H1 (cell line): ENCODE results near the gene AQP10. TPM values are rescaled to one million over a fixed set of nuclear protein-coding genes. Genes with fewer than 3 reads are reported as not detected.

Experiments
- CTCF ChIA-PET: fragments of 300-600 bp; sonication (Branson Sonifier 250); formaldehyde crosslinking; loops from one replicate; lab custom pipeline; 2021; ENCODE audit not compliant: partially characterized antibody; lab: Charles Lee
- POLR2A ChIA-PET: fragments of 300-600 bp; sonication (Branson Sonifier 250); formaldehyde crosslinking; loops from one replicate; lab custom pipeline; 2021; ENCODE audit warnings: inconsistent platforms; ENCODE audit not compliant: partially characterized antibody; lab: Charles Lee
- DNase-seq, 2 experiments: peaks; one replicate each; pipeline versions ENCODE4 v3.0.0 to v3.0.0-alpha.2; 2010 to 2022; ENCODE audit warnings: low spot score in 2 of 2, low read depth in 1 of 2, mixed read lengths in 1 of 2
- FAIRE-seq: peaks from 2 replicates; lab custom pipeline; 2011; peaks lifted over from hg19 to GRCh38; lab: Jason Lieb, UNC
- H2AFZ ChIP-seq: 2 replicates; pipeline ENCODE4 v1.8.1; 2012; ENCODE audit warnings: low read length, inconsistent platforms
- H2AK5ac ChIP-seq: 2 replicates; pipeline ENCODE4 v1.6.1; 2013; ENCODE audit warnings: low read depth, low read length
- H2BK120ac ChIP-seq: replicated peaks from 2 replicates; pipeline ENCODE3; 2013; ENCODE audit warnings: low read depth, low read length, inconsistent platforms
- H2BK12ac ChIP-seq: 2 replicates; pipeline ENCODE4 v1.6.1; 2013; ENCODE audit warnings: low read depth, low read length
- H2BK15ac ChIP-seq: 2 replicates; pipeline ENCODE4 v1.6.1; 2013; ENCODE audit warnings: low read length
- H2BK20ac ChIP-seq: 2 replicates; pipeline ENCODE4 v1.6.1; 2013; ENCODE audit warnings: low read length
- H2BK5ac ChIP-seq: 2 replicates; pipeline ENCODE4 v1.6.1; 2013; ENCODE audit warnings: low read depth, low read length
- H3K14ac ChIP-seq: 2 replicates; pipeline ENCODE4 v1.6.1; 2013; ENCODE audit warnings: inconsistent platforms; ENCODE audit not compliant: insufficient read length
- H3K18ac ChIP-seq: 2 replicates; pipeline ENCODE4 v1.6.1; 2013; ENCODE audit warnings: low read length; ENCODE audit errors: extremely low read depth
- H3K23ac ChIP-seq: 2 replicates; pipeline ENCODE4 v1.6.1; 2013; ENCODE audit warnings: inconsistent platforms; ENCODE audit not compliant: insufficient read length
- H3K23me2 ChIP-seq: 2 replicates; pipeline ENCODE4 v1.6.1; 2013; ENCODE audit warnings: low read depth, low read length
- H3K27ac ChIP-seq: 2 replicates; pipeline ENCODE4 v1.6.1; 2011; ENCODE audit warnings: low read depth, low read length, inconsistent platforms
- H3K27me3 ChIP-seq, 4 experiments: replicated peaks in 1 of 4; 1 replicate in 1 of 4; 2 replicates in 3 of 4; pipeline versions ENCODE4 v1.6.1 to v1.8.1; 2011 to 2013; ENCODE audit warnings: low read length in 3 of 4, mild to moderate bottlenecking in 3 of 4, inconsistent platforms in 2 of 4, mixed read lengths in 2 of 4, moderate library complexity in 1 of 4; ENCODE audit not compliant: control insufficient read depth in 3 of 4, insufficient read depth in 3 of 4; ENCODE audit errors: extremely low read depth in 1 of 4
- H3K36me3 ChIP-seq, 4 experiments: 2 replicates each; pipeline versions ENCODE4 v1.6.1 to v1.8.1; 2011 to 2013; ENCODE audit warnings: mild to moderate bottlenecking in 4 of 4, low read length in 3 of 4, moderate library complexity in 2 of 4, control low read depth in 1 of 4, inconsistent platforms in 1 of 4; ENCODE audit not compliant: insufficient read depth in 4 of 4, control insufficient read depth in 2 of 4
- H3K4ac ChIP-seq: replicated peaks from 2 replicates; pipeline ENCODE3; 2013; ENCODE audit warnings: low read length, low read depth, mixed read lengths, inconsistent platforms; ENCODE audit not compliant: insufficient read length
- H3K4me1 ChIP-seq, 4 experiments: replicated peaks in 1 of 4; 1 replicate in 1 of 4; 2 replicates in 3 of 4; pipeline versions ENCODE4 v1.6.1 to v1.8.1; 2011 to 2013; ENCODE audit warnings: low read length in 3 of 4, inconsistent platforms in 2 of 4, mixed read lengths in 1 of 4; ENCODE audit not compliant: insufficient read depth in 4 of 4, control insufficient read depth in 3 of 4
- H3K4me2 ChIP-seq, 2 experiments: 2 replicates each; pipeline versions ENCODE4 v1.6.1 to v1.8.1; 2011 to 2013; ENCODE audit warnings: low read depth in 2 of 2, low read length in 2 of 2, control low read depth in 1 of 2, inconsistent platforms in 1 of 2, mild to moderate bottlenecking in 1 of 2; ENCODE audit not compliant: insufficient read depth in 1 of 2
- H3K4me3 ChIP-seq, 4 experiments: fragments of 200-600, 300-600 bp in 1 of 4; sonication (generic), shearing (Covaris generic), sonication (Bioruptor Twin) in 1 of 4; 2 replicates each; pipeline versions ENCODE4 v1.5.1 to v1.8.1; 2011 to 2016; ENCODE audit warnings: low read length in 4 of 4, low read depth in 3 of 4, control low read depth in 2 of 4, inconsistent platforms in 2 of 4, mild to moderate bottlenecking in 2 of 4, mixed read lengths in 1 of 4, moderate library complexity in 1 of 4; ENCODE audit not compliant: insufficient read depth in 2 of 4; ENCODE audit errors: extremely low read depth in 1 of 4
- H3K56ac ChIP-seq: replicated peaks from 2 replicates; pipeline ENCODE3; 2013; ENCODE audit warnings: low read depth, mild to moderate bottlenecking, mixed read lengths, low read length, inconsistent platforms; ENCODE audit not compliant: insufficient read length
- H3K79me1 ChIP-seq: 2 replicates; pipeline ENCODE4 v1.6.1; 2013; ENCODE audit warnings: low read depth, low read length, control low read depth
- H3K79me2 ChIP-seq, 2 experiments: 2 replicates each; pipeline versions ENCODE4 v1.6.1 to v1.8.1; 2012 to 2013; ENCODE audit warnings: low read length in 2 of 2, mild to moderate bottlenecking in 2 of 2, inconsistent platforms in 1 of 2; ENCODE audit not compliant: insufficient read depth in 2 of 2, control insufficient read depth in 1 of 2
- H3K9ac ChIP-seq, 4 experiments: replicated peaks in 1 of 4; 1 replicate in 1 of 4; 2 replicates in 3 of 4; pipeline versions ENCODE4 v1.6.1 to v1.8.1; 2011 to 2013; ENCODE audit warnings: low read depth in 3 of 4, low read length in 3 of 4, control low read depth in 2 of 4, mild to moderate bottlenecking in 2 of 4, moderate library complexity in 2 of 4, inconsistent platforms in 1 of 4; ENCODE audit errors: extremely low read depth in 1 of 4
- H3K9me3 ChIP-seq, 2 experiments: 2 replicates each; pipeline versions ENCODE4 v1.6.1 to v1.8.1; 2012 to 2013; ENCODE audit warnings: mild to moderate bottlenecking in 2 of 2, moderate library complexity in 2 of 2, control low read depth in 1 of 2, inconsistent platforms in 1 of 2, low read depth in 1 of 2, low read length in 1 of 2, mixed read lengths in 1 of 2; ENCODE audit not compliant: insufficient read depth in 2 of 2
- H4K20me1 ChIP-seq, 2 experiments: replicated peaks in 1 of 2; 2 replicates each; pipeline versions ENCODE3 to v1.8.1; 2011 to 2013; ENCODE audit warnings: inconsistent platforms in 2 of 2, low read length in 2 of 2, mild to moderate bottlenecking in 1 of 2; ENCODE audit not compliant: insufficient read depth in 2 of 2, control insufficient read depth in 1 of 2
- H4K5ac ChIP-seq: 2 replicates; pipeline ENCODE4 v1.6.1; 2013; ENCODE audit warnings: low read length, low read depth, mixed read lengths, inconsistent platforms; ENCODE audit not compliant: insufficient read length
- H4K8ac ChIP-seq: 2 replicates; pipeline ENCODE4 v1.8.0; 2013; ENCODE audit warnings: mild to moderate bottlenecking, moderate library complexity, low read length, inconsistent platforms; ENCODE audit not compliant: insufficient read depth; ENCODE audit errors: extremely low read depth
- H4K91ac ChIP-seq: replicated peaks from 2 replicates; pipeline ENCODE3; 2013; ENCODE audit warnings: low read length, mixed read lengths, inconsistent platforms; ENCODE audit not compliant: insufficient read length
- ATF3 ChIP-seq: IDR thresholded peaks from 2 replicates; pipeline ENCODE4 v1.6.1; 2011; ENCODE audit warnings: low read depth, mild to moderate bottlenecking, low read length; ENCODE audit not compliant: insufficient read depth
- GABPA ChIP-seq: IDR thresholded peaks from 2 replicates; pipeline ENCODE4 v1.6.1; 2011; ENCODE audit warnings: mild to moderate bottlenecking, low read length, moderate library complexity, borderline replicate concordance; ENCODE audit not compliant: insufficient read depth
- KDM4A ChIP-seq: IDR thresholded peaks from one replicate; pipeline ENCODE4 v1.7.1; 2012; ENCODE audit warnings: low read depth, mild to moderate bottlenecking, moderate library complexity, low read length, inconsistent platforms; ENCODE audit not compliant: severe bottlenecking
- KDM5A ChIP-seq: fragments of 200-600 bp; IDR thresholded peaks from 2 replicates; pipeline ENCODE4 v1.7.1; 2012; ENCODE audit warnings: mild to moderate bottlenecking, low read length, inconsistent platforms, mixed read lengths
- MAFK ChIP-seq: IDR thresholded peaks from 2 replicates; pipeline ENCODE4 v1.6.1; 2012; ENCODE audit warnings: low read depth, mild to moderate bottlenecking, improper control_type of control experiment, low read length
- NRF1 ChIP-seq: IDR thresholded peaks from 2 replicates; pipeline ENCODE4 v1.6.1; 2011; ENCODE audit warnings: mild to moderate bottlenecking, low read depth, low read length, improper control_type of control experiment
- RBBP5 ChIP-seq: IDR thresholded peaks from 2 replicates; pipeline ENCODE4 v1.7.1; 2012; ENCODE audit warnings: low read depth, mild to moderate bottlenecking, inconsistent platforms, low read length, moderate library complexity, borderline replicate concordance
- RNF2 ChIP-seq: fragments of 200-900, 300-1000 bp; sonication (generic); IDR thresholded peaks from 2 replicates; pipeline ENCODE4 v1.7.1; 2016; ENCODE audit warnings: borderline replicate concordance, low read depth, mild to moderate bottlenecking, antibody characterized with exemption, low read length; ENCODE audit not compliant: poor library complexity, severe bottlenecking; ENCODE audit errors: missing control alignments
- RXRA ChIP-seq: IDR thresholded peaks from 2 replicates; pipeline ENCODE4 v1.6.1; 2011; ENCODE audit warnings: low read depth, mild to moderate bottlenecking, low read length, moderate library complexity; ENCODE audit not compliant: insufficient read depth
- SAP30 ChIP-seq: fragments of 300-600 bp; sonication (generic); IDR thresholded peaks from 2 replicates; pipeline ENCODE4 v1.7.1; 2012; ENCODE audit warnings: low read length, moderate library complexity, mild to moderate bottlenecking, inconsistent platforms; ENCODE audit not compliant: insufficient read depth, insufficient replicate concordance
- SIRT6 ChIP-seq: IDR thresholded peaks from one replicate; pipeline ENCODE4 v1.7.1; 2012; ENCODE audit warnings: low read length, inconsistent platforms
- TBP ChIP-seq: IDR thresholded peaks from 2 replicates; pipeline ENCODE4 v1.6.1; 2011; ENCODE audit warnings: low read depth, low read length, improper control_type of control experiment
- TCF12 ChIP-seq: IDR thresholded peaks from 2 replicates; pipeline ENCODE4 v1.6.1; 2011; ENCODE audit warnings: low read depth, mild to moderate bottlenecking, low read length
- WGBS, 2 experiments: shearing (Covaris generic) in 1 of 2; methylation state at CpG; one replicate each; pipeline versions ENCODE4 v1.1.6 to v1.1.7; 2013 to 2015; ENCODE audit warnings: low lambda C conversion rate in 2 of 2, mixed read lengths in 2 of 2, inconsistent platforms in 1 of 2, low coverage in 1 of 2, missing lambda C conversion rate in 1 of 2; ENCODE audit not compliant: insufficient replicate concordance in 2 of 2, insufficient coverage in 1 of 2, insufficient read length in 1 of 2; ENCODE audit errors: extremely low coverage in 1 of 2, missing lambda C conversion rate in 1 of 2; 5-methylcytosine and 5-hydroxymethylcytosine counted together
- polyA plus RNA-seq, 7 experiments: library from polyadenylated mRNA; depleted of rRNA in 3 of 7; stranded (reverse) in 5 of 7; unstranded in 2 of 7; fragments of >200 nt in 5 of 7; fragments of 200-250 nt in 2 of 7; gene quantifications; 1 replicate in 5 of 7; 2 replicates in 1 of 7; 4 replicates in 1 of 7; pipeline versions ENCODE4 v1.2.1 to v1.2.3, GENCODE V29; 2011 to 2013; ENCODE audit warnings: missing spikeins in 2 of 7, mixed read lengths in 2 of 7
- total RNA-seq: library from RNA; stranded (reverse); fragmentation: NEBNext Ultra II Directional; extraction: Animal tissue kit (Norgen Biotek cat#: 25700); gene quantifications from 2 replicates; pipeline ENCODE4 v1.2.1, GENCODE V29; 2021

Gene AQP10
- total and polyA plus RNA-seq, 2 of the 8 experiments (the other 6 are each of a cell fraction or from before 2014, with no cell fraction given): not detected

GRCh38 chr1:154306151-154306550, 14.7 kb upstream of the AQP10 start:
- Histone ChIP-seq H2AFZ (no peak overlapping the region), H3K4me1 (no peaks in the 10 kb centered on the region), H3K4ac (no peak overlapping the region), H3K4me2 (no peak overlapping the region), H3K23me2 (no peaks in the 10 kb centered on the region), H2BK15ac (no peak overlapping the region), H4K91ac (no peak overlapping the region), H2BK120ac (no peak overlapping the region), H3K79me2 (no peaks in the 10 kb centered on the region), H3K14ac (no peak overlapping the region), H2BK12ac (no peak overlapping the region), H2BK20ac (no peak overlapping the region), H4K20me1 (no peaks in the 10 kb centered on the region), H2BK5ac (no peak overlapping the region), H3K27me3 (no peaks in the 10 kb centered on the region), H2AK5ac (no peak overlapping the region), H3K23ac (no peak overlapping the region), H3K56ac (no peak overlapping the region), H4K5ac (no peak overlapping the region), H3K18ac (no peak overlapping the region), H3K27ac (no peak overlapping the region), H3K9me3 (no peaks in the 10 kb centered on the region), H3K9ac (no peak overlapping the region; a peak in 1 of 7 replicates), H3K4me3 (no peak overlapping the region), H4K8ac (no peak overlapping the region), H3K36me3 (no peaks in the 10 kb centered on the region), H3K79me1 (no peaks in the 10 kb centered on the region)
- DNase-seq (no peak), FAIRE-seq (no peak)
- WGBS, 2 experiments: 94% methylated on average over 3 of the region's 3 CpGs; no CpG with 5 or more reads in 1 of the 2 experiments
- POLR2A ChIA-PET: interaction anchor here (0.8 kb wide), 1 partner anchor 18 kb away, joined by 3 read pairs; no protein-coding TSS in a partner anchor
- CTCF ChIA-PET: interaction anchor here (0.9 to 3.4 kb wide), 6 partner anchors 15 to 148 kb away, joined by 3 to 9 read pairs (median 5); partner anchors contain the start of gene AQP10
- TF ChIP-seq RXRA: no peak
- TF ChIP-seq NRF1: no peak
- no peak for TF ChIP-seq TCF12
- no peak for TF ChIP-seq MAFK
- no peak for TF ChIP-seq SAP30
- no peak for TF ChIP-seq RNF2
- TF ChIP-seq RBBP5: no peak
- no peak for TF ChIP-seq ATF3
- TF ChIP-seq SIRT6: no peak
- TF ChIP-seq KDM4A: no peak
- no peak for TF ChIP-seq TBP
- TF ChIP-seq GABPA: no peak
- no peak for TF ChIP-seq KDM5A
